Choroid plexus epithelial cell (primary cell): ENCODE results near the gene ELAC1.
A peak's percentile ranks its signal among the peaks of the same experiment; 100 is the strongest.

Experiments used
- DNase-seq: peaks from one replicate; pipeline ENCODE4 v3.0.0-alpha.2; 2010; ENCODE audit warnings: low read depth
- H3K4me3 ChIP-seq: 2 replicates; pipeline ENCODE4 v1.5.1; 2011; ENCODE audit warnings: low read depth, mild to moderate bottlenecking, control low read depth, low read length, moderate library complexity
- CTCF ChIP-seq: conservative IDR thresholded peaks from 2 replicates; pipeline ENCODE4 v1.5.1; 2011; ENCODE audit warnings: low read depth, mild to moderate bottlenecking, control low read depth, inconsistent platforms, low read length, moderate library complexity

Gene ELAC1

GRCh38 chr18:51030537-51031258 lies 62.9 kb downstream of the ELAC1 start:
- peak; percentile 53 for DNase-seq
- no peak for TF ChIP-seq CTCF
- H3K4me3 ChIP-seq, result peak overlapping the region; percentile 90

GRCh38 chr18:51032193-51032592 lies 64.4 kb downstream of the ELAC1 start:
- peak overlapping the region; percentile 90 for H3K4me3 ChIP-seq

GRCh38 chr18:51037230-51037629 lies 69.4 kb downstream of the ELAC1 start:
- no peak overlapping the region for H3K4me3 ChIP-seq
- TF ChIP-seq CTCF, result no peak
- DNase-seq, result no peak

More at GRCh38 chr18:51032193-51032592, 64.4 kb downstream of the ELAC1 start:
- TF ChIP-seq CTCF, result no peak
- no peak for DNase-seq
